ENCODE data around the gene KCNJ11.

DNA sequence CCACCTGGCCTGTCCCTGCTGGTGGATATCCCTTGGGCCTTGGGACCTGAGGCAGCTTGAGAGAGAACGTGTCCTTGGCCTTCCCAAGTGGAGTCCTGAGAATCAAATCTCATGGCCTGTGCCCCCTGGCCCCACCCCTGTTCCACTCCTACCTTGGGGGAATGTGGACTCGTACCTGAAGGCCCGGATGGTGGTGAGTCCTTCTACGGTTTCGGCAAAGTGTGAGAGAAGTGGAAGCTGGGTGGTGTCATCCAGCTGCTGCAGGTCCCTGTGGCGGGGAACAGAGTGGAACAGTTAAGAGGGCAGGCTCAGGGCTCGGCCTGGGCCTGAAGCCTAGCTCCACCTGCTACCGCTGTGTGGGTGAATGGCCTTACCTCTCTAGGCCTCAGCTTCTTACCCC, 14.0 kb upstream of the KCNJ11 start:
- TF ChIP-seq POLR2A (IDR thresholded peaks at IDR 0.05) (no peak), CTCF (IDR thresholded peaks at IDR 0.05) (no peak)

All from testis (tissue), 2 donors.